ENCODE measurements around the gene RAET1G.

RAET1G gene

DNA sequence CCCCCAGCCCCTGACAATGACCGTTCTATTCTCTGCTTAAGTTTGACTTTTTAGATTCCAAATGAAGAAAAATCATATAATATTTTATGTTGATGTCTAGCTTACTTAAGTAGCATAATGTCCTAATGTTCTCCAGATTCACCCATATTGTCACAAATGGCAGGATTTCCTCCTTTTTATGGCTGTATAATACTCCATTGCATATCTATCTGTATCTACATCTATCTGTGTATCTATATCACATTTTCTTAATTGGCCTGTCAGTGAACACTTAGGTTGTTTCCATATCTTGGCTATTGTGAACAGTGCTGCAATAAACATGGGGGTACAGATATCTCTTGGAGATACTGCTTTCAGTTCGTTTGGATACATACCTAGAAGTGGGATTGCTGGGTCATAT, 51.7 kb downstream of the RAET1G start:
- Histone ChIP-seq H3K27ac (ENCODE audit: insufficient read depth, low read length, poor library complexity, severe bottlenecking) (no peak overlapping the region), H3K27me3 (replicated peaks; ENCODE audit: control insufficient read depth, insufficient read depth, low read length, poor library complexity, severe bottlenecking) (peaks cover 3% of the 10 kb centered on the region), H3K36me3 (ENCODE audit: control insufficient read depth, insufficient read depth, low read length) (no peaks in the 10 kb centered on the region), H3K4me3 (ENCODE audit: insufficient read depth, low read depth, low read length, poor library complexity, severe bottlenecking) (no peak overlapping the region), H3K9me3 (ENCODE audit: control insufficient read depth, low read length) (no peaks in the 10 kb centered on the region), H3K4me1 (ENCODE audit: control insufficient read depth, insufficient read depth, low read length, poor library complexity, severe bottlenecking) (no peaks in the 10 kb centered on the region)
- DNase-seq: no peak

DNA sequence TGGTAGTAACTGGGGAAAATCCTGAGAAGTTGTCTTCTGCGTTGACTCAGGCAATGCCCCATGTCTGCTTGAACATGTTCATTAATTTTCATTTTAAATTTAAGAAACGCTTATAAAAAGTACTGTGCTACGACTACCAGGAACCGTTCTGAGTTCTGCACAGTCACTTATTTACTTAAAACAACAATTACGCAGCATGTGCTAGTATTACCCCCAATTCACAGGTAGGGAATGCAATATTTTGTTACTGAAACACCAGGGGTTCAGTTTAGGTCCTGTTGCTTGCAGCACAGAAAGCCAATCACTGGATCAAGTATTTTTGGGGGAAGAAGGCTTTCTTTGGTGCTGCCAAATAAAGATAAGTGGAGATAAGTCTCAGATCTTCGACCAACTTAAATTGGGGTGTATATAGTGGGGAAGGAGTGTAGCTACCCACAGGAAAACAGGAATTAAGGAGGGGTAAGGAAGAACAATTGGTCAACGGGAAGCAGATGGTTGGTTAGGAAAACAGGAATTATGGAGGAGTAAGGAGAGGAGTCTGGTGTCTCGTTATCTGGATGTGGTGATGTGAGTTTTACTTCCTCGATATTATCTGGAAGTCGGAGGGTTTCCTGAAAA, 53.5 kb downstream of the RAET1G start:
- Histone ChIP-seq H3K9me3 (ENCODE audit: control insufficient read depth, low read length) (no peaks in the 10 kb centered on the region), H3K27ac (ENCODE audit: insufficient read depth, low read length, poor library complexity, severe bottlenecking) (no peak overlapping the region), H3K4me3 (ENCODE audit: insufficient read depth, low read depth, low read length, poor library complexity, severe bottlenecking) (no peak overlapping the region), H3K27me3 (replicated peaks; ENCODE audit: control insufficient read depth, insufficient read depth, low read length, poor library complexity, severe bottlenecking) (no peaks in the 10 kb centered on the region), H3K4me1 (ENCODE audit: control insufficient read depth, insufficient read depth, low read length, poor library complexity, severe bottlenecking) (peaks cover 3% of the 10 kb centered on the region), H3K36me3 (ENCODE audit: control insufficient read depth, insufficient read depth, low read length) (no peaks in the 10 kb centered on the region)
- no peak for DNase-seq

DNA sequence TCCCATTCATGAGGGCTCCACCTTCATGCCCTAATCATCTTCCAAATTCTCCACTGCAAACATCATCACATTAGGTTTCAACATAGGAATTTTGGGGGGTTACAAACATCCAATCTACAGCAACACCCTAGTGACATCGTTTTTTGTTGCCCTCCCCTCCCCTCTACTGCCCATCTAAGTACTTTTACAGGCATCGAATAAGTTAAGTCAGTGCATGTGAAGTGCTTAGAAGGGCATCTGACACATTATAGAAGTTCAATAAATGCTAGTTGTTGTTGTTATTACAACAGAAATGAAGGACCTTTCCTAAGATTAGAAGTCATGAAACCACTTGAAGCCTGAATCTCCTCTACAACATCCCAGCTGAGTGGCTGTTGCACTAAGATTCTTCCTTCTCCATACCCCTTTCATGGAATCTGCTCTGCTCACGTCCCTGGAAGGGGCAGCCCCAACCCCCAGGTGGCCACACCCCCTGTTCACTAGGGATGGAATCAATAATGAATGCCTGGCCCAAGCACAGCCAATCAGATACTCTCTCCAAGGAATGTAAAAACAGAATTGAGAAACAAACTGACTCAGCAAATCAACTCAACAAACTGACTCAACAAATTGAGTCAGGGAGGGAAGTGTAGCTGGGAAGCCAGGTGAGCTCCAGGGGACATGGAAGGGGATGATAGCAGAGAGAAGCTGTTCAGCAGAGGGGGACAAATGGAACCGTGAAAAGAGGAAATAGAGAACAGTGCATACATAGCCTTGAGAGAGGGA, 54.9 kb downstream of the RAET1G start:
- Histone ChIP-seq H3K9me3 (ENCODE audit: control insufficient read depth, low read length) (no peaks in the 10 kb centered on the region), H3K4me1 (ENCODE audit: control insufficient read depth, insufficient read depth, low read length, poor library complexity, severe bottlenecking) (peaks cover 5% of the 10 kb centered on the region), H3K36me3 (ENCODE audit: control insufficient read depth, insufficient read depth, low read length) (no peaks in the 10 kb centered on the region), H3K27me3 (replicated peaks; ENCODE audit: control insufficient read depth, insufficient read depth, low read length, poor library complexity, severe bottlenecking) (no peaks in the 10 kb centered on the region), H3K4me3 (ENCODE audit: insufficient read depth, low read depth, low read length, poor library complexity, severe bottlenecking) (no peak overlapping the region), H3K27ac (ENCODE audit: insufficient read depth, low read length, poor library complexity, severe bottlenecking) (no peak overlapping the region)
- DNase-seq: no peak

Data from effector memory CD4-positive, alpha-beta T cell (primary cell).